NOMO-1 treated with DMSO at 0.1 percent for 48 hours (cell line): ENCODE measurements around the gene TMEM266.

Experiments
- DNase-seq: peaks from one replicate; lab custom pipeline; 2025; ENCODE audit not compliant: unreplicated experiment; lab: John Stamatoyannopoulos, UW

The TMEM266 gene

GRCh38 chr15:76223521-76223920, 163.7 kb downstream of the TMEM266 start:
- DNase-seq, result no peak

- DNase-seq, result no peak
Observed at GRCh38 chr15:76229266-76229665, 169.5 kb downstream of the TMEM266 start.

DNA sequence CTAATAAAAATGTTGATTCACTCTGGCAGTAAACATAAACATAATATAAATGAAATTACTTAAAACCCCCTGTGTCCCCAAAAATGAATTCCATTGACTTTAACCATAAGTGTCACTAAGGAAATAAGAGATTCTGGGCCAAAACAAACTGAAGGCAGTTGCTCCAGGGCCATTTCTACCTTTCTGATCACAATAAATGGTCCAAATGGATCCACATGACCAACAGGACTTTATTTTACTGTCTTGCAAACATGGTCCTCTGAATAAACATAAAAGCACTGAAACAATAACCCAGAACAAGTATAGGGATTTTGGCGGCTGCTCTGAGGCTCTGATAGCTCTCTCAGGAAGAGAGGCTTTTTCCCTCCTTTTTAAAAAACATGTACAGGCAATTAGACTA, 174.1 kb downstream of the TMEM266 start:
- DNase-seq, result no peak

- DNase-seq, result no peak
Observed at GRCh38 chr15:76234337-76234889, 174.6 kb downstream of the TMEM266 start.

DNA sequence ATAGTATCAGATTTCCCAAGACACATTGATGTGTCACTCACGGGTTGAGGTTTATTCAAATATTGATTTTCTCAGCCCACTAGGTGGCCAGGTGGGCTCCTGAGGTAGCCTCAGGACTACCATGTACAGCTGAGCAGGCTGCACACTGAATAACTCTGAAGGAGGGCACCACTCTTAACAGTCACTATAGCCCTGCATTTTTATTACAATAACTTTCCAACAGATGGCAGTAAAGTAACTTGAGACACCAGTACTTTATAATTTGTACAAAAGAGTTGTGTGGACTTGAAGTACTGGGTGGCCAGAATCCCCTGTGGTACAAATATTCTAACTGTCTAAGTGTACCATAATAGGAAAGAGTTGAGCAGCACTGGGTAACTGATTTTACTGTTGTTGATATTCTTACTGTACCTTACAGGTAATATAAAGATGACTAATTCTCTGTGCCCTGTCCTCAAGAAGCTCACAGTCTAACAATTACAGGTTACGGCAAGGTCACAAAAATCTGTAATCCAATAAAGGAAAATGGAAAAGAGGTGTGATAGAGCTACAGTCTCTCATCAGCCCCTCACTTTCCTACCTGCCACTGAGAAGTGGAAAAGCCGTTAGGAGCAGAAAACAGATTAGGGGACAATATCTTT, 175.5 kb downstream of the TMEM266 start:
- no peak for DNase-seq

DNA sequence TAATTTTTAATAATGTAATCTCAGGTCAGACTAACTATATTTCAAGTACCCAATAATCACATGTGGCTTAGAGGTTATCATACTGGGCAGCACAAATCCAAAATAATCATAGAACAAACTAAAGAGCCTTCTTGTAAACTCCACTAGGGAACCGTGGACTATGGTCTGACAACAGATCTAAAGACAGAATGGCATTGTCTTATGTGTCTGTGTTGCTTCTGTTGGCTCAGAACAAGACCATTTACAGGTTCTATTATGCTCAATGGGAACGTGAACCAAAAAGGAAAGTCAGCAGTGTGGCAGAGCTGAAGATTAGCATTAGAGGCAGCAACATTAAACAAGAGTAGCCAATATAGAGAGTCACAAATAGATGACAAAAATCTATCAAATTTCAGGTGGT, 176.6 kb downstream of the TMEM266 start:
- no peak for DNase-seq

GRCh38 chr15:76239786-76240185, 180.0 kb downstream of the TMEM266 start:
- no peak for DNase-seq

GRCh38 chr15:76245072-76245610, 185.4 kb downstream of the TMEM266 start:
- DNase-seq, result no peak

- DNase-seq, result no peak
Observed at GRCh38 chr15:76251717-76252116, 191.9 kb downstream of the TMEM266 start.

GRCh38 chr15:76252249-76252648, 192.5 kb downstream of the TMEM266 start:
- DNase-seq, result no peak

DNA sequence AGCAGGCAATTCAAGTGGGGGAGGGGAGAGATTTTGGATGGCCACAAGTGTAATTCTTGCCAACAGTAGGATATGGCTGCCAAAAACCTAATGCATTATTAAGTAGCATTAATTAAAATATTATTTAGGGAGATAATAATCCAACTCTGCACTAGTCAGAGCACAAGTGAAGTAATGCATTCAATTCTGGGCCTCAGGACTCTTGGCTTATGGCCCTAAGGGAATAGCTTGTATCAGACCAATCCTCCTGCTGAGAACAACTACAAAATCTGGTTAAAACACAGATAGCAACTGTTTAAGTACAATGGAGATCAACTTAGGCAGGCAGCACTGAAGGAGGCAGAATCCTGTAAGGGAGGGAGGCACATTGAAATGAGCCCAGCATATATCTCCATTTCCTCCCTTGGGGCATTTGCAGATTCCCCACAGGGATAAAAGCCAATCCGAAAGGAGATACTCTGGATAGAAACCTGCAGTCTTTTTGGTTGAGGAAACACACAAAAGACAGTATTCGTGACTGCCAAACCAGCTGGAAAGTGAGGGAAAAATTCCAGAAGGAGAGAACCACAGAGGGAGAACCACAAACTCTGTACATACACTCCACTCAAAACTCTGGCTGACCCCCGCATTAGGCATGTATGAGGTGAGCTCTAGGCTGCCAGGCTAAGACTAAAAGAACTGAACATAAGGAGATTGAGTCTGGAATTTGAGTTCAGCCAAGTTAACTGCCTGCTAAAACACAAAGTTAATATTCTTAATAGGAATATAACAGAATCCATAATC, 194.1 kb downstream of the TMEM266 start:
- no peak for DNase-seq
